ENCODE measurements around the gene CDPF1. TPM values are rescaled to one million over a fixed set of nuclear protein-coding genes. Genes with fewer than 3 reads are reported as not detected.
"Not testable (repeated sequence)": the region's sequence is repeated elsewhere in the genome, so short reads cannot be mapped to it uniquely, and the experiment has no call there.

Gene CDPF1
- total RNA-seq, 1 donor from 2014 or later, result 3.1 TPM

- no peak for ATAC-seq
These were observed 25.8 kb downstream of the CDPF1 start for GRCh38 chr22:46224044-46224897.

GRCh38 chr22:46220921-46221320 lies 29.2 kb downstream of the CDPF1 start:
- no peak for ATAC-seq

GRCh38 chr22:46219636-46220035 lies 30.5 kb downstream of the CDPF1 start:
- no peak for ATAC-seq

- no peak for ATAC-seq
These were observed 35.5 kb downstream of the CDPF1 start for GRCh38 chr22:46214616-46215015.

GRCh38 chr22:46214149-46214548 lies 35.9 kb downstream of the CDPF1 start:
- no peak for ATAC-seq

- no peak for ATAC-seq
These were observed 37.0 kb downstream of the CDPF1 start for GRCh38 chr22:46213052-46213451.

- ATAC-seq, result no peak
These were observed 37.9 kb downstream of the CDPF1 start for GRCh38 chr22:46212195-46212594.

- no peak for ATAC-seq
These were observed 40.8 kb downstream of the CDPF1 start for GRCh38 chr22:46209262-46209661.

- no peak for ATAC-seq
These were observed 46.5 kb downstream of the CDPF1 start for GRCh38 chr22:46203601-46203980.

GRCh38 chr22:46202897-46203600 lies 47.0 kb downstream of the CDPF1 start:
- ATAC-seq, result no peak

GRCh38 chr22:46201059-46201757 lies 48.9 kb downstream of the CDPF1 start:
- no peak for ATAC-seq

- ATAC-seq, result not testable (repeated sequence)
These were observed 51.3 kb downstream of the CDPF1 start for GRCh38 chr22:46198806-46199205.

GRCh38 chr22:46198274-46198673 lies 51.8 kb downstream of the CDPF1 start:
- no peak for ATAC-seq

GRCh38 chr22:46196278-46196677 lies 53.8 kb downstream of the CDPF1 start:
- no peak for ATAC-seq

- ATAC-seq, result no peak
These were observed 54.5 kb downstream of the CDPF1 start for GRCh38 chr22:46195487-46196165.

Other genes starting within 250 kb of the CDPF1 start
- 12.9 TPM for gene PPARA, start 99.8 kb downstream of the CDPF1 start, total RNA-seq
- 0.04 TPM for gene PKDREJ, start 13.1 kb upstream of the CDPF1 start, total RNA-seq
- gene TTC38, start 17.7 kb upstream of the CDPF1 start, total RNA-seq, result 11.2 TPM
- gene GTSE1, start 46.6 kb upstream of the CDPF1 start, total RNA-seq, result 10.2 TPM
- 19.8 TPM for gene TRMU, start 85.4 kb upstream of the CDPF1 start, total RNA-seq

Measured in esophagus mucosa (tissue), 1 donor.